WERI-Rb-1 (cell line): ENCODE results near the gene GRIK4.

Experiments
- DNase-seq: peaks from one replicate; pipeline ENCODE4 v3.0.0-alpha.2; 2020
- H3K27ac ChIP-seq: fragments of 250-450 bp; sonication (Bioruptor Pico); 2 replicates; pipeline ENCODE4 v1.5.1; 2020; ENCODE audit warnings: mild to moderate bottlenecking, moderate library complexity
- H3K27me3 ChIP-seq: fragments of 250-450 bp; sonication (Bioruptor Pico); 2 replicates; pipeline ENCODE4 v1.5.1; 2021; ENCODE audit warnings: mild to moderate bottlenecking, low read depth, moderate library complexity; ENCODE audit not compliant: insufficient read depth, severe bottlenecking
- H3K36me3 ChIP-seq: fragments of 250-450 bp; sonication (Bioruptor Pico); 2 replicates; pipeline ENCODE4 v1.5.1; 2020; ENCODE audit warnings: mild to moderate bottlenecking, moderate library complexity
- H3K4me3 ChIP-seq: 2 replicates; pipeline ENCODE4 v1.5.1; 2011; ENCODE audit warnings: low read depth, mild to moderate bottlenecking, control low read depth, low read length
- H3K9me3 ChIP-seq: fragments of 250-450 bp; sonication (Bioruptor Pico); 2 replicates; pipeline ENCODE4 v1.5.1; 2021; ENCODE audit warnings: mild to moderate bottlenecking, moderate library complexity; ENCODE audit not compliant: severe bottlenecking
- TF ChIP-seq, protein P1 (sequence below): IDR thresholded peaks from 2 replicates; pipeline ENCODE4 v1.5.1; 2011; ENCODE audit warnings: low read depth, mild to moderate bottlenecking, control low read depth, inconsistent platforms, low read length

GRIK4 gene

DNA sequence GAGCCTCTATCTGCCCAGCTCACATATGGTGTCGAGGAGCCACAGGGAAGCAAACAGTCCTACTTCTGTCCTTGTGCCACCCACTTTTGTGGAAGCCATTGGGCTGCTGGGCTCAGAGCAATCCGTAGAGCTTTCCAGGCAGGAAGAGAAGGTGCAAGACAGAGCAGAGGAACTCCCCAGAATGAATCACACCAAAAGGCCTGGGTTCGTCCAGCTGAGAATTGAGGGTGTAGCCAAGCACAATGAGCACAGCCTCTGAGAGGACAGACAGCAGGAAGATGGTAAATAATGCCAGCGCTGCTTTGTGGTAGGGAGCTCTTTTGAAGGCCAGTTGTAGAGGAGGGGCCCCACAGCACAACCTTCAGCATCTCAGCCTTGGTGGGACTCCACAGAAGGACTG, 237.8 kb downstream of the GRIK4 start:
- TF ChIP-seq, protein P1, sequence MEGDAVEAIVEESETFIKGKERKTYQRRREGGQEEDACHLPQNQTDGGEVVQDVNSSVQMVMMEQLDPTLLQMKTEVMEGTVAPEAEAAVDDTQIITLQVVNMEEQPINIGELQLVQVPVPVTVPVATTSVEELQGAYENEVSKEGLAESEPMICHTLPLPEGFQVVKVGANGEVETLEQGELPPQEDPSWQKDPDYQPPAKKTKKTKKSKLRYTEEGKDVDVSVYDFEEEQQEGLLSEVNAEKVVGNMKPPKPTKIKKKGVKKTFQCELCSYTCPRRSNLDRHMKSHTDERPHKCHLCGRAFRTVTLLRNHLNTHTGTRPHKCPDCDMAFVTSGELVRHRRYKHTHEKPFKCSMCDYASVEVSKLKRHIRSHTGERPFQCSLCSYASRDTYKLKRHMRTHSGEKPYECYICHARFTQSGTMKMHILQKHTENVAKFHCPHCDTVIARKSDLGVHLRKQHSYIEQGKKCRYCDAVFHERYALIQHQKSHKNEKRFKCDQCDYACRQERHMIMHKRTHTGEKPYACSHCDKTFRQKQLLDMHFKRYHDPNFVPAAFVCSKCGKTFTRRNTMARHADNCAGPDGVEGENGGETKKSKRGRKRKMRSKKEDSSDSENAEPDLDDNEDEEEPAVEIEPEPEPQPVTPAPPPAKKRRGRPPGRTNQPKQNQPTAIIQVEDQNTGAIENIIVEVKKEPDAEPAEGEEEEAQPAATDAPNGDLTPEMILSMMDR: no peak
- H3K36me3 ChIP-seq: no peaks in the 10 kb centered on the region
- no peaks in the 10 kb centered on the region for H3K27me3 ChIP-seq
- peak overlapping the region; percentile 89 for H3K27ac ChIP-seq
- no peak overlapping the region for H3K4me3 ChIP-seq
- H3K9me3 ChIP-seq: no peaks in the 10 kb centered on the region
- no peak for DNase-seq

DNA sequence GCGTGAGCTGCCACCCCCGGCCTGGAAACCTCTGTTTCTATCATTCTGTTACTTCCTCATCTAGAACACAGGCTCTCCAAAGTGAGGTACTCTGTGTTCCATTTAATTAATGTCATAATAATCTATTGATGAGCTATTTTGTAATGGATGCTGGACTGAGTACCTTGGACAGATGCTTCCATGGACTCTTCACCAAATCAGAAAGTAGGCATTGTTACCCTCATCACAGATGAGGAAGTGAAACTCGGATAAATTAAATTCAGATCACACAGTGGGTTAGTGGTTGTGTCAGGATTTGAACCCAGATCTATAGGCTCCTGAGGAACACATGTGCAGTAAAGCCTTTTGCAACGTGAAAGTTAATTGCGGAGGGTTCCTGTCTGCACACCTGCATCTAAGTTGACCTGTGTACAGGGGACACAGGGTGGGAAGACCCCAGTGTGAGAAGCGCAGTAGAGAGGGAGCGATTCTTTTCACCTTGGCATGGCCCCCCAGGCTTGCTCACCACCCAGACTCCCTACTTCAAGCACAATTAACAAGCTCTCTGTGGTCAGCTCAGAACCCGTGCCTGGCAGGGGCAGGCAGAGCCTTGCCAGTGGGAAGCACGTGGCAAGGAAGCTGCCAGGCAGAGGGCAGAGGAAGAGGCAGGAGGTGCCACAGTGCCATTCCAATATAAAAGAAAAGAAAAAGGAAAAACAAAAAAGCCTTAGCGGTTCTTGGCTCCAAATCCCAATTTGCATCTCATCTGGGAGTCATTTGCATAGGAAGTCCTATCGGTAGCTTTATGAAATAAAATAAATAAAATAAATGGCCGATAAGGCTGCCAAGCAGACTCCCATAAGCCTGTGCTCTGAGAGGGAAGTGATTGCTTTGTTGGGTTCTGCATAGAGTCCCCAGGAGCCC, 239.3 kb downstream of the GRIK4 start:
- H3K27ac ChIP-seq: no peak overlapping the region
- no peaks in the 10 kb centered on the region for H3K36me3 ChIP-seq
- H3K9me3 ChIP-seq: no peaks in the 10 kb centered on the region
- H3K27me3 ChIP-seq: no peaks in the 10 kb centered on the region
- no peak overlapping the region for H3K4me3 ChIP-seq
- no peak for DNase-seq
- TF ChIP-seq, protein P1: no peak

DNA sequence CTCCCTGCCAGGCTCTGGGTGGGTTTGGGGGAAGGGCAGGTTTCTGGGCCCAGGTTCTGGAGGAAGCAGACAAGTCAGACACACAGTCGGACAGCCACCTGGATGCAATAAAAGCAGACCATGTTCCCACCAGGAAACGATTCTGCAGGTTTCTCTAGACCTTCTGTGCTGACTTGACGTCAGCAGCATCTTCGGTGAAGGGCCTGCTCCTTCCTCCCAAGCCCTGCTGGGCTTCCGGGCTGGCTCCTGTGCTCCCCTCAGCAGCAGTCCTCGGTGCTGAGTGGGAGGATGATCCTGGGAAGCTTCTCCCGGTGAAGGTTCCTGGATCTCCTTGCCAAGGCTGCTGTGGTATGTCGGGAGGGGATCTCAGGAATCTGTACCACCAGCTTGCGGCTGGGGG, 240.0 kb downstream of the GRIK4 start:
- no peaks in the 10 kb centered on the region for H3K9me3 ChIP-seq

DNA sequence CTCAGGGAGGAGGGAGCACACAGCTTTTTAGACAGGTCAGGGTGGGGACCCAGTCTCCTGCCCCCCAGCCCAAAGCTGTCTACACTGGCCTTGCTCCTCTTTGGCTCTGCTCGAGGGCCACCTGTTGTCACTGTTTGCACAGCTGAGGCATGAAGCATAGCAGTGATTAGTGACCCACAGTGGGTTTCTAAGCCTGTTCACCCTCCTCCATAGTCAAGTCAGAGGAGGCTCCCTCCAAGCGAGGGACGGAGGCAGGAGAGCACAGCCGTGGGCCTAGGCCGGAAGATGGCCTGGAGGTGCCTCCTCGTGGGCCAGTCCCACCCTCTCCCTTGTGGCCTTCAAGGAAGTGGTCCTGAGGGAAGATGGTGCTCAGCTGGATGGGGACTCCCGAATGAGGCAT, 241.1 kb downstream of the GRIK4 start:
- Histone ChIP-seq H3K27ac (no peak overlapping the region), H3K9me3 (no peaks in the 10 kb centered on the region), H3K27me3 (no peaks in the 10 kb centered on the region), H3K36me3 (no peaks in the 10 kb centered on the region), H3K4me3 (no peak overlapping the region)
- DNase-seq: no peak
- TF ChIP-seq, protein P1: no peak

More for the DNA sequence above, 240.0 kb downstream of the GRIK4 start:
- Histone ChIP-seq H3K36me3 (no peaks in the 10 kb centered on the region), H3K27ac (no peak overlapping the region), H3K27me3 (no peaks in the 10 kb centered on the region), H3K4me3 (no peak overlapping the region)
- DNase-seq: no peak
- TF ChIP-seq, protein P1: no peak

DNA sequence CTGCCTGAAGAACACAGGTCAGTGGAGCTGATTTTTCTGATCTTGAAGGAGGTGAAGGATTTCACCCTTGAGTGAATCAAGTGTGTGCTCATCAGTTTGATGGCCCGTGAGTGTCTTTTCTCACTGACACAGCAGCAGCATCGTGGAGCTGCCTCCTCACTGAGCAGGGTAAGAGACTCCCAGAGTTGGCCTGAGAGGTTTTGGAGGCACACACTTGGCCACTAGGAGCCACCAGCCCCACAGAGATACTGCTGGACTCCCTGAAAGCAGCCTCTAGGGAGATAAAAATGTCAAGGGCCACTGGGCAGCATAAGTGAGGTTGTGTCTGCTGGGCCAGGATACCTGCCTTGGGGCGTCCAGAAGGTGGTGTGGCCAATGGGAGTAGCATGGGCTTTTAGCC, 245.4 kb downstream of the GRIK4 start:
- H3K27me3 ChIP-seq: no peaks in the 10 kb centered on the region
- TF ChIP-seq, protein P1: peak; percentile 50
- no peak overlapping the region for H3K27ac ChIP-seq
- no peaks in the 10 kb centered on the region for H3K9me3 ChIP-seq
- H3K4me3 ChIP-seq: no peak overlapping the region
- peak; percentile 45 for DNase-seq
- H3K36me3 ChIP-seq: no peaks in the 10 kb centered on the region
